DMS53 (cell line): ENCODE data around the gene CYP4F22.
A peak's percentile ranks its signal among the peaks of the same experiment; 100 is the strongest.
"Not testable (repeated sequence)": the region's sequence is repeated elsewhere in the genome, so short reads cannot be mapped to it uniquely, and the experiment has no call there.

Source experiments
- DNase-seq: peaks from one replicate; lab custom pipeline; 2025; lab: John Stamatoyannopoulos, UW

The CYP4F22 gene

DNA sequence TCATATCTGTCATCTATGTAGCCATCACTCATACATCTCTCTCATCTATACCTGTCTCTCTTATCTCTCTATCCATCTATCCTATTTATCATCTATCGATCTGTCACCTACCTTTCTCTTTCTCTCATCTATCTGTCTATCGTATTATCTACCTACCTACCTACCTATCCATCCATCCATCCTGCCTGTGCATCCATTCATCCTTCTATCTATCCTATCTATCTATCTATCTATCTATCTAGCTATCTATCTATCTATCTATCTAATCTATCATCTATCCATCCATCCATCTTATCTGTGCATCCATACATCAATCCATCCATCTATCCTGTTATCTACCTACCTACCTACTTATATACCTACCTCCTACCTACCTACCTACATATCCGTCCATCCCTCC lies 62.1 kb downstream of the CYP4F22 start:
- no peak for DNase-seq

GRCh38 chr19:15575406-15575805 lies 67.1 kb downstream of the CYP4F22 start:
- no peak for DNase-seq

- no peak for DNase-seq
These were observed 68.3 kb downstream of the CYP4F22 start for GRCh38 chr19:15576526-15577156.

DNA sequence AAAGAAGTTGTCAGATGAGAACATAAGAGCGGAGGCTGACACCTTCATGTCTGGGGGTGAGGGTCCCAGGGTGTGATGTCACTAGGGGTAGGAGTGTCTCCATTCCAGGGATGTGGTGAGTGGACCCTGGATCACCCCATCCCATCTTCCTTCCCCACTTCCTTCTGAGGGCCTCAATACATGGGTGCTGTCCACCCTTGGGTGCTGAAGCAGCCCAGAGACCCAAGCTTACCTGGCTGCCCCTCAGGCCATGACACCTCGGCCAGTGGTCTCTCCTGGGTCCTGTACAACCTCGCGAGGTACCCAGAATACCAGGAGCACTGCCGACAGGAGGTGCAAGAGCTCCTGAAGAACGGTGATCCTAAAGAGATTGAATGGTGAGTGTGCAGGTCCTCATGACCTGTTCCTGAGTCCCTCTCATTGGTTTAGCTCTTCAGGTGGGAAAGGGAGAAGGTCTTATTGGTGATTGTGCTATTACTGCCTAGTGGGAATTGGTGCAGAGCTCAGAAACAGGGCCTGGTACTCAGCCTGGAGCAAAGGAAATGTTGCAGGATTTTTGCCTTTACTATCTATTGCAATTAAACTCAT lies 69.0 kb downstream of the CYP4F22 start:
- DNase-seq, result no peak

GRCh38 chr19:15583346-15583745 lies 75.0 kb downstream of the CYP4F22 start:
- DNase-seq, result no peak

DNA sequence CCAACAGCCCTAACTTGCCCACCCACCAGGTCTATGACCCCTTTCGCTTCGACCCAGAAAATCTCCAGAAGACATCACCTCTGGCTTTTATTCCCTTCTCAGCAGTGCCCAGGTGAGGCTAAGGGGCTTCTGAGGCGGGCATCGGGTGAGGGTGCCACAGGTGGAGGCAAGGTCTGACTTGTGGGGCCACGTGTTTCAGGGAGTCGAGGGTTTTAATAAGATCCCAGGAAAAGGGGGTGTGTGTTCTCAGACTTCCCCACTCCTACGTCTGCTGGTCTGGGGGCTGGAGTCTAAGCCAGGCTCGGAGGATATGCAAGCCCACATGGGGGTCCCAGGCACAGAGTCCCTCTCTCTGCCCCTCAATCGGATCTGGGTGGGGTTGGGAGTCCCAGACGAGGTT lies 75.8 kb downstream of the CYP4F22 start:
- no peak for DNase-seq

- peak; percentile 66 for DNase-seq
These were observed 76.3 kb downstream of the CYP4F22 start for GRCh38 chr19:15584541-15585115.

- no peak for DNase-seq
These were observed 79.3 kb downstream of the CYP4F22 start for GRCh38 chr19:15587663-15588062.

GRCh38 chr19:15588265-15588664 lies 79.9 kb downstream of the CYP4F22 start:
- no peak for DNase-seq

- DNase-seq, result no peak
These were observed 81.6 kb downstream of the CYP4F22 start for GRCh38 chr19:15589760-15590451.

DNA sequence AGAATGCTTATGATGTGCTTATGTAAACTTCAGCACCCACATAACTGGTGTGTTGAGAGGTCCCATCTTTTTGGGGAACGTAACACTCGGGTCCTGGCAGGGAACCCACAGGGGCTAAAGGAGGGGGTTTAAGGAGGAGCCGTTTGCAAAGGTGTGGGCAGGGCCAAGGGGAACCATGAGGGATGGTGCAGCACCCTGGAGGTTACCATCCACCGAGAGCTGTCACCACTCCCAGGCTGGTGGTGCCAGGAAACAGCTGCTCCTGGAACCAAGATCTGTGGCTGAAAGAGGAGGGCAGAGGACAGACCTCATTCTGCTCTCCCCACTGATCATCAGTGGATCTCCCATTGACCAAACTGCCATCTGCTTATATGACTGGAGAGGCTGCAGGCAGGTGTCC lies 83.5 kb downstream of the CYP4F22 start:
- DNase-seq, result no peak

- not testable (repeated sequence) for DNase-seq
These were observed 84.2 kb downstream of the CYP4F22 start for GRCh38 chr19:15592506-15592905.

GRCh38 chr19:15593766-15594165 lies 85.4 kb downstream of the CYP4F22 start:
- DNase-seq, result not testable (repeated sequence)

DNA sequence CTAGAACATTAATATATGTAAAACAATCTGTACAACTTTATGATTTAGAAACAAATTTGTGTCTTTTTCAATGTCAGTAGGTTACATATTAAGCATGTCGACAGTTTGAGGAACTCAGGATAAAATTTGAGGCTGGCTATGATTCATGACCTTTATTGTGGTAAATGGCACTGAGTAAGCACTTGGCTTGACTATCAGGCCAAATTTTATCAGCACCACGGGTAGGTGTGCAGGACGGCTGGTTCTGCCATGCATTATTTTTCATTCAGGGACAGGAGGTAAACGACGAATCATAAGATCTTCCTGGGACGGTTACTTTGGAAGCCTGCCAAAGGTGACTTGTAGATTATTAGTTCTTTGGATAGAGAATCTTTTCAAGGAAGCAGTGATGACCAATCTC lies 86.7 kb downstream of the CYP4F22 start:
- no peak for DNase-seq
